IPS-NIHi7 (cell line): ENCODE measurements around the gene ZNF408.

Experiments
- DNase-seq: peaks from one replicate; pipeline ENCODE4 v3.0.0; 2012; ENCODE audit warnings: mixed read lengths; ENCODE audit errors: extremely low spot score

Gene ZNF408

DNA sequence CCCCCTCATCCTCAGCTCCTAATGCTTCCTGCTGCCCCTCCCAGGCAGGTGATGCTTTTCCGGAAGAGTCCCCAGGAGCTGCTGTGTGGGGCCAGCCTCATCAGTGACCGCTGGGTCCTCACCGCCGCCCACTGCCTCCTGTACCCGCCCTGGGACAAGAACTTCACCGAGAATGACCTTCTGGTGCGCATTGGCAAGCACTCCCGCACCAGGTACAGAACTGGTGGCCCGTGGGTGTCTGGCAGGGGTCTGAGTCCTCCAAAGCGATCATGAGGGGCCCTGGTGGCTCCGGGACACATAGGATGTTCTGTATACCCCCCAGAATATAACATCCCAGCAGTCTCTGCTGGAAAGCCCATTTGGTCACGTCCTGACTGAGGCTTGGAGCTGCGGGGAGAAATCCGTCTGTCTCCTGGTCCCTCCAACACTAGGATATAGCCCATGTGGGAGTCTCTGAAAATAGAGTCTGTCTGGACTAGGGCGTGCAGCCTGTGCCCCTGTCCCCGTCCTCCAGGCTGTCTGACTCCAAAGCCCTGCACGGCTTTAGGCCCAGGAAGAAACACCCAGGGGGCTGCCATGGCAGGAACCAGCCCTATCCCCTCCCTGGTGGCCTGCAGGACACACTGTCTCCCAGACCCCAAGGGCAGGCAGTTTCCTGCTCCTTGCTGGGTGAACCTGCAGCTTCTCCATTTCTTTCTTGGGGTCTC, 27.3 kb downstream of the ZNF408 start:
- no peak for DNase-seq

DNA sequence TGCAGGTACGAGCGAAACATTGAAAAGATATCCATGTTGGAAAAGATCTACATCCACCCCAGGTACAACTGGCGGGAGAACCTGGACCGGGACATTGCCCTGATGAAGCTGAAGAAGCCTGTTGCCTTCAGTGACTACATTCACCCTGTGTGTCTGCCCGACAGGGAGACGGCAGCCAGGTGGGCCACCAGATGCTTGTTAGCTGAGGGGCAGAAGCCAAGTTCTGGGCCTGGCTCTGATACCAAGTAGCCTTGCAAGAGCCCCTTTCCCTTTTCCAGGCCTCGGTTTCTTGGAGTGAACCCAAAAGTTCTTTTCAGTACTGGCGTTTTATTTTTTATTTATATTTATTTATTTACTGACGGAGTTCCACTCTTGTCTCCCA, 27.8 kb downstream of the ZNF408 start:
- no peak for DNase-seq

DNA sequence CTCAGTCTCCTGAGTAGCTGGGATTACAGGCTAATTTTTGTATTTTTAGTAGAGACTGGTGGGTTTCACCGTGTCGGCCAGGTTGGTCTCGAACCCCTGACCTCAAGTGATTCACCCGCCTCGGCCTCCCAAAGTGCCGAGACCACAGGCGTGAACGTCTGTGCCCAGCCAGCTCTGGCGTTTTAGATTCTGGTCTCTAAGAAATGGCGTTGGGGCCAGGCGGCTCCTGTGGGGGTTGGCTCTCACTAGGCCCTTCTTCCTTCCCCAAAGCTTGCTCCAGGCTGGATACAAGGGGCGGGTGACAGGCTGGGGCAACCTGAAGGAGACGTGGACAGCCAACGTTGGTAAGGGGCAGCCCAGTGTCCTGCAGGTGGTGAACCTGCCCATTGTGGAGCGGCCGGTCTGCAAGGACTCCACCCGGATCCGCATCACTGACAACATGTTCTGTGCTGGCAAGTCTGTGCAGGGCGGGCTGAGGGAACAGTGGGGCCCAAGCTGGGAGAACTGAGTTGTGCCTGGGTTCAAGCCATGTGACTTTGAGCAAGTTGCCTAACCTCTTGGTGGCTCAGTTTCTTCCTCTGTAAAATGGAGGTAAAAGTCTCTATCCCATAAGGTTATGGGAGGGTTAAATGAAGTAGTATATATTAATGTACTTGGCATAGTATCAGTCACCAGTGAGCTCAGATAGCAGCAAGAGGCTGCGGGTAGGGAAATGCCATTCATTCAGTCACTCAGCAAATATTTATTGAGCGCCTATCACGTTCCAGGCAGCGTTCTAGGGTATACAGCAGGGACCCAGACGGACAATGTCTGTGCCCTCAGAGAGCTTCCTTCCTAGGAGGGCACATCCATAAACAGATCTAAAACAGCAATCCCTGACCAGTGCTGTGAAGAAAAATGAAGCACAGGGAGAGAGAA, 28.5 kb downstream of the ZNF408 start:
- DNase-seq = no peak

DNA sequence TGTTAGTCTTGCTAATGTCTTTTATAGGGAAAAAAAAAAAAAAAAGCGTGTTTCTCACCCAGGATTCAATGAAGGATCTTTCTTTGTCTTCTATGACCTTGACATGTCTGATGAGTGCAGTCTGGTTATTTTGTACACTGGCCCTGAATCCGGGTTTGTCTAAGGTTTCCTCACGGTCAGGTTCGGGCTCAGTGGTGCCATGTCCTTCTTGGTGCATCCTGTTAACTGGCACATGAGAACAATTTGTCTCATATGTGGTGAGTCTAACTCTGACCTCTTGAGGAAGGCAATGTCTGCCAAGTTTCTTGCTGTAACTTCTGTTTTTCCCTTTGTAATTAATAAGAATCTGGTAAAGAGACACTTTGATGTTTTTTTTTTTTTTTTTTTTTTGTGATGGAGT, 30.7 kb downstream of the ZNF408 start:
- DNase-seq = no peak

DNA sequence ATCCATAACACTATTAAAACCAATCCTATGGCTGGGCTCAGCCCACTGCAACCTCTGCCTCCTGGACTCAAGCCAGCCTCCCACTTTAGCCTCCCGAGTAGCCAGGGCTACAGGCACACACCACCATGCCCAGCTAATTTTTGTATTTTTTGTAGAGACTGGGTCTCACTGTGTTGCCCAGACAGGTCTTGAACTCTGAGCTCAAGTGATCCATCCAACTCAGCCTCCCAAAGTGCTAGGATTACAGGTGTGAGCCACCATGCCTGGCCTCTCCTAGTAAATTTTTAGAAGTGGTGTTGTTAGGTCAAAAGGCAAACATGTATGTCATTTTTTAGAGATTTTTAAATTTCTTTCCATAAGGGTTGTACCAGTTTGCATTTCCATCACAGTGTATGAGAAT, 32.4 kb downstream of the ZNF408 start:
- no peak for DNase-seq

DNA sequence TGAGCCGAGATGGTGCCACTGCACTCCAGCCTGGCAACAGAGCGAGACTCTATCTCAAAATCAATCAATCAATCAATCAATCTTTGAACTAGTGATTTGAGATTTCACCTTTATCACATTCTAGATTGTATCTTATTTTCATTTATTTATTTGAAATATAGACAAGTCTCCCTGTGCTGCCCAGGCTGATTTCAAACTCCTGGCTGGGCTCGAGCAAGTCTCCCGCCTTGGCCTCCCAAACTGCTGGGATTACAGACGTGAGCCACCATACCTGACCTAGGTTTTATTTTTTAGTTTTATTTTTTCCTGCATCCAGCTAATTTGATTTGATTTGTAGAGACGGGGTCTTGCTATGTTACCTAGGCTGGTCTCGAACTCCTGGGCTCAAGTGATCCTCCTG, 35.3 kb downstream of the ZNF408 start:
- no peak for DNase-seq

DNA sequence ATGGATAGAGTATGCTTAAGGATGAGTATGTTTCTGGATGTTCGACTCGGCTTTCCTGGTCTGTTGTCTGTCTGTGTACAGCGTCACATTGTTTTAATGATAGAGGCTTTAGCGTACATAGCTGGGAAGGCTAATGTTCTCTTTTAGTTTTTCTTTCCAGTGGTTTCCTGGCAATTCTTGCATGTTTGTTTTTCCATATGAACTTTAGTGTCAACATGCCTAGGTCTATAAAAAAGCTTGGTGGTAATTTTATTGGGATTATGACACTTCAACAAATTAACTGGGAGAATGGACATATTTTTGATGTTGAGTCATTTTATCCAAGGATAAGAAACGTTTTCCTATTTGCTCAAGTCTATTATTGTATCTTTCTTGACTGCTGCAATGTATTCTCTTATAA, 35.8 kb downstream of the ZNF408 start:
- no peak for DNase-seq

DNA sequence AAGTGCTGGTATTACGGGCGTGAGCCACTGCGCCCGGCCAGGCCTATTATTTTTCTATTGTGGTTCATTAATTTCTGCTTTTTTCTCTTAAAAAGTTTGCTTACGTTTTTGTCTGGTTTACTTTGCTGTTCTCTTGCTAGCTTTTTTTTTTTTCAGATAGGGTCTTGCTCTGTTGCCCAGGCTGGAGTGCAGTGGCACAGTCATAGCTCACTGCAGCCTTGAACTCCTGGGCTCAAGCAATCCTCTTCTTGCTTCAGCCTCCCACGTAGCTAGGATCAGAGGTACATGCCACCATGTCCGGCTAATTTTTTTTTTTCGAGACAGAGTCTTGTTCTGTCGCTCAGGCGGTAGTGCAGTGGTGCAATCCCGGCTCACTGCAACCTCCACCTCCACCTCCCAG, 36.9 kb downstream of the ZNF408 start:
- DNase-seq = no peak

DNA sequence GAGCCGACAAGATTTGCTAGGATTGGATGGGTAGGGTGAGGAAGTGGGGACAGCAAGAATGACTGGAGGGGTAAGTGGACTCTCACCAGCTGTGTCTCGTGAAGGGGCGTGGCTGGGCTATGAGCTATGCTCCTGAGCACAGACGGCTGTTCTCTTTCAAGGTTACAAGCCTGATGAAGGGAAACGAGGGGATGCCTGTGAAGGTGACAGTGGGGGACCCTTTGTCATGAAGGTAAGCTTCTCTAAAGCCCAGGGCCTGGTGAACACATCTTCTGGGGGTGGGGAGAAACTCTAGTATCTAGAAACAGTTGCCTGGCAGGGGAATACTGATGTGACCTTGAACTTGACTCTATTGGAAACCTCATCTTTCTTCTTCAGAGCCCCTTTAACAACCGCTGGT, 38.1 kb downstream of the ZNF408 start:
- no peak for DNase-seq

DNA sequence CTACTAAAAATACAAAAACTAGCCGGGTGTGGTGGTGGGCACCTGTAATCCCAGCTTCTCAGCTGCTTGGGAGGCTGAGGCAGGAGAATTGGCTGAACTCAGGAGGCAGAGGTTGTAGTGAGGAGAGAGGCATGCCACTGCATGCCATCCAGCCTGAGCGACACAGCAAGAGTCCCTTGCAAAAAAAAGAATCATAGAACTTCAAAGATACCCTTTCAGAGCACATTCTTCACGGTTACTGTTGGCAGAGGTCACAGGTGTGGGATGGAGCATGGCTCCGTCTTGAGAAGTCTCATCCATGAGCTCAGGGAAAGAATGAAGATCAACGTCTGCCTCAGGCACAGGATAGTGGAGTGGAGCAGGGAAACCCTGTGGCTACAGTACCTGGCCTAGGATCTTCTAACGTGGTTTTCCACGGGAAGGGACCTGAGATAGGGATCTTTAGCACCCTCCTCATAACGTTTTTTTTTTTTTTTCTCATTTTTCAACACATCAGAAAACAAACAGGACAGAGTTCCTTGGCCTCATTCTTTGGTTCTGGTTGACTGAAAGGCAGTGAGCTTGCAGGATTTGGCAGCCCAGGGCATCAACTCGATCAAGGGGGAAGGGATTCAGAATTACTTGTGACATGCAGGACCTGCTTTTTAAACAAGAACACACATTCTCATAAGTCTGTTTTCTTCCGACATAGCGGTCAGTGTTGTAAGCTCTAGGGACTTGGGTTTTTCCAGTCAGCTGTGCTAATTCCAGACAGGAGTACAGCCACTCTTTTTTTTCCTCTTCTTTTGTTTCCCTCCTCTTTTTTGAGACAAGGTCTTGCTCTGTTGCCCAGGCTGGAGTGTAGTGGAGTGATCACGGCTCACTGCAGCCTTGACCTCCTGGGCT, 41.0 kb downstream of the ZNF408 start:
- no peak for DNase-seq

DNA sequence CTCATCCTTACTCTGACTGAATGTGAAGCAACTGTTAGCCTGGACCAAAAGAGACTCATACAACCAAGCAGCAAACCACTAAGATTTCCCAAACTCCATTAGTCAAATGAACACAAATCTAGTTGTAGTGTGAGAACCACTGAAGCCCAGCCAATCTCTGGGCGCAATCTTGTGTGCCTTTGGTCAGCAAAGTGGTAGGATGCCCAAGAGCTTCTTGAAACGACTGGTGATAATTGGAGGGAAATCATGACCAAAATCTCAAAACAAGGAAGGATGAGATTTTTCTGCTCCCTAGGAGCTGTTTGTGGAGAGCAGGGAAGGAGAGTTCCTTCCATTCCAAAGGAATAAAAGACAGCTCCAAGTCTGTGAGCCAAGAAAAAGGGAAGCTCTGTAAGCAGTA, 42.2 kb downstream of the ZNF408 start:
- no peak for DNase-seq

DNA sequence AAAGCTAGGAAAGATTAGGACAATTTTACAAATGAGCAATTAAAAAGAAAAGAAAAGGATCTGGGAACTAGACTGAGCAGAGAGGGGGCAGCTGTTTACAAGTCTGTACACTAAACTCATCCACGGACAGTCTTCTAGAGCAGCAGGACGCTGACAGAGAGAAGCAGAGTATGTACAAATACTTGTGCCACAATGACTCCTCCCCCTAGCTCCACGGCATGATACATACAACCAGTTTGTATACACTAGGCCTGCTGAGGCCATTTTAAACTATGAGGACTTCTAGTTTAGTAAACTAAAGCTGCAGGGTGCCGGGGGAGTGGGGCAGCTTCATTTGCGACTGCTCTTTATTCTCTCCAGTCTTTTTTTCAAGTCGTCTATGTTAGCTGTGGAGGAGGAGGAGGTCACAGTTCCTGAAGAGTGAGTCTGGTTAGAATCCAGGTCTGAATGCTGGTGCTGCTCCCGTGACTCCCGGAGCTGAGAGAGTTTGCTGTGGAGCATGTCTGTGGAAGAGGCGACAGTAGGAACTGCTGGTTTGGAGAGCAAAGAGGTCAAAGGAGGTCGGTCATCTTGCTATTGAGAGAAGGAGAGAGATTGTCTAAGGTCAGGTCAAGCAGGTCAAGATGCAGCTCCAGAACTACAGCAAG, 43.0 kb downstream of the ZNF408 start:
- no peak for DNase-seq

DNA sequence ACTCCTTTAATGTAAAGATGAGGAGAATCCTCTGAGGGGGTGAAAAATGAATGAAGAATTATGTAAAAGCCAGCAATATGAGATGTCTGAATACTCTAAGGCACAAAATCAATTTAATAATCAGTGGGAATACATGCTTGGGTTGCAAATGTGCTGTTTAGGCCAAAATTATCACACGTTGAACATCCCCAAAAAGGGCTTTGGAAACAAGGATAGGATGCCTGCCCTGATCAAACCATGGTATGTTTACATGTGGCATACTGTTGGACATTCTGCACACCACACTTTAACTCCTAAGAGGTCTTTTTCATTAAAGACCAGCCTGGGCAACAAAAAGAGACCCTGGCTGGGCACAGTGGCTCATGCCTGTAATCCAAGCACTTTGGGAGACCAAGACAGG, 44.5 kb downstream of the ZNF408 start:
- DNase-seq = no peak

DNA sequence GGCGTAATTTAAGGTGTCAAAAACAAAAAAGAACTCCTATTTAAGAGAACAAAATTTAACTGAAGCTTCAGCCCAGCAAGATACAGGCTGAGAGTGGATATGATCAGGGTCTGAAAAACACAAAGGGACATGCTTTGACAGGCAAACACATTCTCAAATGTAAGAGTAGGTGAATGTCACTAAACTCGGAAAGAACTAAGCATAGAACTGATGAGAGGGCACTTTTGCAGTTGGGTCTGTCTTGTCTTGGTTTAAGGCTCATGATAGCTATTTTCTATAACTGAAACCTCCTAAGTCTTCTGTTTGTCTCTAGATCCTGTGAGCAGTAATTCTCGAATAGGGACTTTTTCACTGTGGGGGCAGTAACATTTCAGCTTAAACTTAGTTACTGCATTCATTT, 45.2 kb downstream of the ZNF408 start:
- DNase-seq = no peak

DNA sequence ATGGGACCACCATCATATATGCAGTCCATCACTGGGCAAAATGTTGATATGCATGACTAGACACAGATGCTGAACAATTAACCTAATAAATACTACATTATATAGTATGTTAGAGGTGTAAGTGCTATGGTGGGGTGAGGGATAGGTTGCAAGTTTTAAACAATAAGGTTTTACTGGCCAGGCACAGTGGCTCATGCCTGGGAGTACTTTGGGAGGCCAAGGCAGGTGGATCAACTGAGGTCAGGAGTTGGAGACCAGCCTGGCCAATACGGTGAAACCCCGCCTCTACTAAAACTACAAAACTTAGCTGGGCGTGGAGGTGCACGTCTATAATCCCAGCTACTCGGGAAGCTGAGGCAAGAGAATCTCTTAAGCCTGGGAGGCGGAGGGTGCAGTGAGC, 46.3 kb downstream of the ZNF408 start:
- no peak for DNase-seq
